Activated CD8-positive, alpha-beta memory T cell treated with anti-CD3 and anti-CD28 coated beads, Interleukin-2, amount 10 ng/mL, durations not matched to agents 7 days and 5 days (primary cell): ENCODE data around the gene RPL10A. TPM values are rescaled to one million over a fixed set of nuclear protein-coding genes. Genes with fewer than 3 reads are reported as not detected.
"Not testable (repeated sequence)": the region's sequence is repeated elsewhere in the genome, so short reads cannot be mapped to it uniquely, and the experiment has no call there.

ENCODE experiments used
- ATAC-seq: fragments of 150-1000 bp; cut with Tn5 transposase; one replicate; pipeline ENCODE4 v1.10.0; 2021; ENCODE audit warnings: moderate library complexity
- CTCF ChIA-PET: fragments of 350-600 bp; sonication (Branson Sonifier 250); formaldehyde crosslinking; loops from one replicate; lab custom pipeline; 2021; ENCODE audit warnings: antibody characterized with exemption; lab: Charles Lee
- DNase-seq: peaks from one replicate; pipeline ENCODE4 v3.0.0-alpha.2; 2020
- H3K27ac Mint-ChIP-seq: one replicate; pipeline ENCODE4 v1.8.0; 2021; ENCODE audit warnings: mild to moderate bottlenecking, mixed read lengths
- H3K27me3 Mint-ChIP-seq: one replicate; pipeline ENCODE4 v1.8.0; 2021; ENCODE audit warnings: mixed read lengths
- H3K36me3 Mint-ChIP-seq: one replicate; pipeline ENCODE4 v1.8.0; 2021; ENCODE audit warnings: mild to moderate bottlenecking, mixed read lengths
- H3K4me1 Mint-ChIP-seq: one replicate; pipeline ENCODE4 v1.8.0; 2021; ENCODE audit warnings: mixed read lengths
- H3K4me3 Mint-ChIP-seq: one replicate; pipeline ENCODE4 v1.8.0; 2021; ENCODE audit warnings: mild to moderate bottlenecking, moderate library complexity, mixed read lengths
- H3K9me3 Mint-ChIP-seq: one replicate; pipeline ENCODE4 v1.8.0; 2022; ENCODE audit warnings: low read depth, mixed read lengths
- total RNA-seq, 2 experiments: library from RNA; stranded (reverse); gene quantifications; one replicate each; pipeline ENCODE4 v1.2.3, GENCODE V29; 2021

Gene RPL10A
- total RNA-seq, 2 experiments from 2014 or later: 1,163 to 1,382 TPM

DNA sequence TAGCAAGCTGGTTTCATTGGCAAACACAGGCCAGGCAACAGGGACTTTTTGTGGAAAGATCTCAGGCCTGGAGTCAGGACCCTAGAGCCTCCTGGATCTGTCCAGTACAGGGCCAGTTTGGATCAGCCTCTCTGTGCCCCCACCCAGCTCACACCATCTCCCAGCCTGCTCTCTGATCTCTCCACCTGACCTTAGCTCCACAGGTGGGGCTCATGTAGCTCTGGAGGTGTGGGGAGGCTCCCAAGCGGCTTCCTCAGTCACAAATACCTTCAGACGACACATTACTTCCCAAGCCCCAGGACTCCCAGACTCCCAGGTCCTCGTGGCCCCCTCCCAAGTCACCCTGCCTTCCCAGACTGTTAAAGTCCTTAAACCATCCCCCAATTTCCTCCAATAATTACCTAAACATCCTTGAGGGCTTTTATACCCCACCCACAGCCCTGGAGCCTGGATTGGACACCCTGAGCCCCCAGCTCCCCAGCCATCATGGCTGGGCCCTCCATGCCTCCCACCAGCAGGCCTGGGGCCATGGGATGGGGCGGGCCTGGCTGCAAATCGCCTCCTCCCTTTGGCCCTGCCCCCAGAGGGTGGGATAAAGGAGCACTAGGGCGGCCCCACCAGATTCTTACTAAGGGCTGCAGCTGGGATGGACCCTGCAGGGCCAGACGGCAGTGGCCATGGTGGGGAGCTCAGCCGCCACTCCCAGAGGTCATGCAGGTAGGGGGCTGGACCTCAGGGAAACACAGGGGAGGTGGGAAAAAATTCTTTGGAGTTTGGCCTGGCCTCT, 31.9 kb upstream of the RPL10A start:
- H3K27ac Mint-ChIP-seq: no peak overlapping the region
- ATAC-seq: no peak
- CTCF ChIA-PET: interaction anchor here (1.4 kb wide), 1 partner anchor 13 kb away, joined by 7 read pairs; no protein-coding TSS in a partner anchor

DNA sequence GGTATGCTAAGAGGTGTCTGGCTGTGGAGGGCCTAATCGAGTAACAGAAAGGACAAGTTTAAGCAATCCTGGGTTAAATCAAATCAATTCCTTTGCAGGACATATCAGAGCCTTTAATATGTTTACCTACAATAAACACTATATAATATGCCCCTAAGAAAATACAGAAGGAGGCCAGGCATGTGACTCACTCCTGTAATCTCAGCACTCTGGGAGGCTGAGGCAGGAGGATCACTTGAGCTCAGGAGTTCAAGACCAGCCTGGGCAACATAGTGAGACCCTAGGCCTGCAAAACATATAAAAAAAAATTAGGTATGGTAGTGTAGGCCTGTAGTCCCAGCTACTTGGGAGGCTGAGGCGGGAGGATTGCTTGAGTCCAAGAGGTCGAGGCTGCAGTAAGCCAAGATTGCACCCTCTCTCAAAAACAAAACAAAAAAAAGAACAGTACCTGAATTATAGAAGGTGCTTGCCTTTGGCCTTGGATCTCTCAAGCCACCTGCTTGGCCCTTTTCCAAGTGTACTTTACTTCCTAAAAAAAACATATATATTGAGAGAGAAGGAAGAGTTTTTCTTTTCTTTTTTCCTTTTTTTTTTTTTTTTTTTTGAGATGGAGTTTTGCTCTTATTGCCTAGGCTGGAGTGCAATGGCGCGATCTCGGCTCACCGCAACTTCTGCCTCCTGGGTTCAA, 29.7 kb upstream of the RPL10A start:
- not testable (repeated sequence) for H3K4me3 Mint-ChIP-seq, H3K27ac Mint-ChIP-seq
- CTCF ChIA-PET: interaction anchor here (1.0 to 1.4 kb wide), 3 partner anchors 9 to 19 kb away, joined by 3 to 4 read pairs (median 4); no protein-coding TSS in a partner anchor

More for the DNA sequence above, 31.9 kb upstream of the RPL10A start:
- Mint-ChIP-seq H3K27me3 (no peaks in the 10 kb centered on the region), H3K9me3 (no peaks in the 10 kb centered on the region), H3K4me1 (no peaks in the 10 kb centered on the region), H3K4me3 (no peak overlapping the region), H3K36me3 (no peaks in the 10 kb centered on the region)
- no peak for DNase-seq

DNA sequence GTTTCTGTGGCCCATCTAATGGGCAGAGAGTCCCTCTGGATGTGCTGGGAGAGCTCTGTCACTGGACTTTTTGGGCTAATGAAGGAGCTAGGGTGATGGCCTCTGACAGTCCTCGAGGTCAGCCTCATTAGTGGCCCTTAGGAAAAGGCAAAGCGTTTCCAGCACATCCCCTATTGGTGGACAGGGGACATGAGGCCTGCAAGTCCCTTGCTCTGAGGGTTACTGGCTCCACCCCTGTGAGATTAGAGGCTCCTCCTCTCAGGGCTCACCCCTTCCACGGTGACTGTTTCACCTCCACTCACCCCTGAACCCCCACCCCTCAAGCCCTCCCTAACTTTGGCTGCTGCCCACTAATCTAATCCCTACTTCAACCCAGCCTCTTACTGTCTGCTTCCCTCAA, 28.9 kb upstream of the RPL10A start:
- DNase-seq: no peak
- Mint-ChIP-seq H3K27ac (no peak overlapping the region), H3K27me3 (no peaks in the 10 kb centered on the region), H3K4me1 (no peaks in the 10 kb centered on the region), H3K4me3 (no peak overlapping the region), H3K36me3 (no peaks in the 10 kb centered on the region), H3K9me3 (no peaks in the 10 kb centered on the region)
- no peak for ATAC-seq
- CTCF ChIA-PET: interaction anchor here (1.4 kb wide), 1 partner anchor 10 kb away, joined by 4 read pairs; no protein-coding TSS in a partner anchor

More for the DNA sequence above, 29.7 kb upstream of the RPL10A start:
- not testable (repeated sequence) for DNase-seq, H3K36me3 Mint-ChIP-seq, H3K27me3 Mint-ChIP-seq, H3K4me1 Mint-ChIP-seq, ATAC-seq, H3K9me3 Mint-ChIP-seq

DNA sequence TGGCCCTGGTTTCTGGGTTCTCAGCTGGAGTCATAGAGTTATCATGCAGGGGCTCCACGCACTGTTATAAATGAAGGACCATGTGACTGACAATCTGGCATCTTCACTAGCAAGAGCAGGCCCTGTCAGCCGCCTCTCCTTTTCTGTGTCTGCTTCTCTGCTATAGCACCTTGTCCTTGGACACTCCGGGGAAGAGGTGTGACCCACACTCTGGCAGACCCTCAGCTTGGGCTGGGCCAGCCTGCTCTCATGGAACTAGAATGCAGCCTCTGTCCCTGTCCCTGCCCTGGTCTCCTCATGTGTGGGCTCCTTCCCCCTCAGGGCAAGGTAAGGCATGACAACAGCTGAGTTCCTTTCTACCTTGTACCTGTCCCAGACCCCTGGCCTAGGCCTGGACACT, 27.0 kb upstream of the RPL10A start:
- no peak overlapping the region for H3K27ac Mint-ChIP-seq
- no peak for ATAC-seq
- CTCF ChIA-PET: interaction anchor here (2.5 kb wide), 1 partner anchor 22 kb away, joined by 10 read pairs; no protein-coding TSS in a partner anchor

DNA sequence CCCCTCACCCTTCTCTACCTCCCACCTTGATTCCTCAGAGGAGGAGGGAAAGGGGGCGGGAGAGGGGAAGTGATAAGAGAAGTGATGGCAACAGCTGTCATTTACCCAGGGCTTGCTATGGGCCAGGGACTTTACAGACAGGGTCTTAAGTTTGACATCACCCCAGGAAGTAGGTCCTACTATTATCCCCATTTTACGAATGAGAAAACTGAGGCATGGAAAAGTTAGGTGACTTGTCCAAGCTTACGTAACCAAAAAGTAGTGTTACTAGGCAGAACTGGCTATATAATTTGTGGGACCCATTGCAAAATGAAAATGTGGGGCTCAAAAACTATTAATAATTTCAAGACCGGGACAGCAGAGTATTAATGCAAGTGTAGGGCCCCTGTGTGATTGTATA, 26.6 kb upstream of the RPL10A start:
- no peaks in the 10 kb centered on the region for H3K27me3 Mint-ChIP-seq
- no peak for ATAC-seq
- peaks cover 16% of the 10 kb centered on the region for H3K4me1 Mint-ChIP-seq
- H3K36me3 Mint-ChIP-seq: no peaks in the 10 kb centered on the region
- CTCF ChIA-PET: interaction anchor here (2.5 to 2.8 kb wide), 2 partner anchors 10 to 22 kb away, joined by 9 to 10 read pairs; partner anchors contain the start of gene FANCE
- no peak overlapping the region for H3K27ac Mint-ChIP-seq
- no peak for DNase-seq
- no peaks in the 10 kb centered on the region for H3K9me3 Mint-ChIP-seq
- no peak overlapping the region for H3K4me3 Mint-ChIP-seq

More for the DNA sequence above, 27.0 kb upstream of the RPL10A start:
- DNase-seq: no peak
- Mint-ChIP-seq H3K4me1 (peaks cover 13% of the 10 kb centered on the region), H3K27me3 (no peaks in the 10 kb centered on the region), H3K36me3 (no peaks in the 10 kb centered on the region), H3K4me3 (no peak overlapping the region), H3K9me3 (no peaks in the 10 kb centered on the region)

DNA sequence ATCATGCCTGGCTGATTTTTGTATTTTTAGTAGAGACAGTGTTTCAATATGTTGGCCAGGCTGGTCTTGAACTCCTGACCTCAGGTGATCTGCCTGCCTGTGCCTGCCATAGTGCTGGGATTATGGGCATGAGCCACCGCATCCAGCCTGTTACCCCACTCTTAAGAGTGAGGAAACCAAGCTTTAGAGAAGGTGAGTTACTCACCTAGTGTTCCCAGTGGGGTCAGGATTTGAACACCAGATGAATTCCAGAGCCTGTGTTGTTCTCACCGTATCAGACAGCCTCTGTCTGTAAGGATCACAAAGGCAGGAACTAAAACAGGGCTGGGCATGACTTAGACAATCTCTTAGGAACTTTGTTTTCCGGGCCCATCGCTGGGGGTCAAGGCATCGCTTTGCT, 25.5 kb upstream of the RPL10A start:
- Mint-ChIP-seq H3K4me1 (peaks cover 16% of the 10 kb centered on the region), H3K36me3 (no peaks in the 10 kb centered on the region), H3K4me3 (no peak overlapping the region), H3K27ac (no peak overlapping the region), H3K27me3 (no peaks in the 10 kb centered on the region), H3K9me3 (no peaks in the 10 kb centered on the region)
- CTCF ChIA-PET: interaction anchor here (0.7 to 7.5 kb wide), 6 partner anchors 9 to 157 kb away, joined by 3 to 85 read pairs (median 3); partner anchors contain the start of genes DEF6 and FANCE
- no peak for ATAC-seq
- no peak for DNase-seq

DNA sequence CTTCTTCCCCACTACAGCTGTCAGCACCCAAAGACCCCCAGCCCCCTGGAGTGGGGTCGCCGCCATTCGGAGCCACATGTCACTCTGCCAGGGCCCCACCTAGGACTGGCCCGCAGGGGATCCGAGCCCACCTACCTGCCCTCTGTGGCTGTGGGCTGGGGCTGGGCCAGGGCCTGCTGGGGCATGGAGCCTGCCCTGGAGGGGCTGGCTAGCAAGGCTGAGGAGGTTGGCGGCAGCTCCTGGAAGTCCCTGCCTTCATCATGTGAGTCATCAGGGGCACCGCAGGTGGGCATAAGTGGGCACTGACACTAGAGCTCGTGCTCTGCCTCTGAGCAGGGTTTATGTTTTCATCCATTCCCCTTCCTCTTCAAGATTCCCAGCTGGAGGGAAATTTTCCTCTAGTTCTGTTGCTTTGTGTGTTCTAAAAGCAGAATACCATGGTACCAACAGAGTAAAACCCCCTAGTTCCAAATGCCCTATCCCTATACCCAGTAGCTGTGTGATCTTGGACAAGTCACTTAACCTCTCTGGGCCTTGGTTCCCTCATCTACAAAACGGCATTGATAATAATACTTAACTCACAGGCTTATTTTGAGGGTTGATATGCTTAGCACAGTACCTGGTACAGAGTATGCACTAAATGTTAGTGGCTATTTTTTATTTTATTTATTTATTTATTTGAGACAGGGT, 24.7 kb upstream of the RPL10A start:
- Mint-ChIP-seq H3K27ac (no peak overlapping the region), H3K4me3 (no peak overlapping the region), H3K4me1 (peaks cover 16% of the 10 kb centered on the region), H3K27me3 (no peaks in the 10 kb centered on the region), H3K36me3 (no peaks in the 10 kb centered on the region), H3K9me3 (no peaks in the 10 kb centered on the region)
- ATAC-seq (no peak), DNase-seq (no peak)
- CTCF ChIA-PET: interaction anchor here (0.9 to 7.5 kb wide), 7 partner anchors 8 to 148 kb away, joined by 3 to 85 read pairs (median 3); partner anchors contain the start of genes DEF6, FANCE and PPARD

DNA sequence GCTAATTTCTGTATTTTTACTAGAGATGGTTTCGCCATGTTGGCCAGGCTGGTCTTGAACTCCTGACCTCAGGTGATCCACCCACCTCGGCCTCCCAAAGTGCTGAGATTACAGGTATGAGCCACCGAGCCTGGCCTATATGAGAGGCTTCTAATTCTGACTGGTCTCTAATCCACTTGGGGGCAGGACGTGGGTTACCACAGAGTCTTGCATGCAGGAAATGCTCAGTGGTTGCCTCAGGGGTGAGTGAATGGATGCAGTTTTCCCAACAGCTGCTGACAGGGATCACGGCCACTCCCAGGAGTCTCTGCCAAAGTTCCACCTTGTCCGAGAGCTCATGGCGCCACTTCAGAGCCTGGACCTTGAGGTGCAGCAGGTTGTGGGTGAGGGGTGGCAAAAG, 22.5 kb upstream of the RPL10A start:
- CTCF ChIA-PET: interaction anchor here (7.5 to 9.6 kb wide), 3 partner anchors 28 to 150 kb away, joined by 85 to 181 read pairs (median 93); partner anchors contain the start of genes DEF6 and PPARD
- peaks cover 19% of the 10 kb centered on the region for H3K4me1 Mint-ChIP-seq
- peaks cover under 1% of the 10 kb centered on the region for H3K27me3 Mint-ChIP-seq
- ATAC-seq: peak; percentile 43
- peak; percentile 86 for DNase-seq
- H3K4me3 Mint-ChIP-seq: no peak overlapping the region
- H3K9me3 Mint-ChIP-seq: no peaks in the 10 kb centered on the region
- H3K27ac Mint-ChIP-seq: no peak overlapping the region
- H3K36me3 Mint-ChIP-seq: no peaks in the 10 kb centered on the region

DNA sequence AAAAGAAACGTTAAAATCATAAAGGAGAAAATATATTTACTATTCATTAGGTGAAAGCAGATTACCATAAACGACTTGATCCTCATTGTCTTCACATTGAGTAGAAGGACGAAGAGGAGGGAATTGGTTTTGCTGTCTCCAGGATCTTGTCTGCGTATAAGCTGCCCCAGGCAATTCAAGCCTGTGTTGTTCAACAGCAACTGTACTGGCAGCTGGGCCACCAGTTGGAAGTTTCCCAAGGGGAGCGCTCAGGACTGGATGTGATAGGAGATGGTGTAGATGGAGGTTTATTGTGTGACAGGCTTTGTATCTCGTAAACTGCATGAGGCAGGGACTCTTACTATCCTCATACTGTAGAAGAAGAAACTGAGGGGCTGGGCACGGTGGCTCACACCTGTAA, 20.0 kb upstream of the RPL10A start:
- no peaks in the 10 kb centered on the region for H3K36me3 Mint-ChIP-seq
- H3K4me1 Mint-ChIP-seq: peaks cover 35% of the 10 kb centered on the region
- no peak overlapping the region for H3K27ac Mint-ChIP-seq
- H3K27me3 Mint-ChIP-seq: peaks cover 10% of the 10 kb centered on the region
- DNase-seq (no peak), ATAC-seq (no peak)
- no peak overlapping the region for H3K4me3 Mint-ChIP-seq
- CTCF ChIA-PET: interaction anchor here (1.3 to 9.6 kb wide), 16 partner anchors 8 to 153 kb away, joined by 3 to 181 read pairs (median 5); partner anchors contain the start of genes DEF6, PPARD and RPL10A
- no peaks in the 10 kb centered on the region for H3K9me3 Mint-ChIP-seq

DNA sequence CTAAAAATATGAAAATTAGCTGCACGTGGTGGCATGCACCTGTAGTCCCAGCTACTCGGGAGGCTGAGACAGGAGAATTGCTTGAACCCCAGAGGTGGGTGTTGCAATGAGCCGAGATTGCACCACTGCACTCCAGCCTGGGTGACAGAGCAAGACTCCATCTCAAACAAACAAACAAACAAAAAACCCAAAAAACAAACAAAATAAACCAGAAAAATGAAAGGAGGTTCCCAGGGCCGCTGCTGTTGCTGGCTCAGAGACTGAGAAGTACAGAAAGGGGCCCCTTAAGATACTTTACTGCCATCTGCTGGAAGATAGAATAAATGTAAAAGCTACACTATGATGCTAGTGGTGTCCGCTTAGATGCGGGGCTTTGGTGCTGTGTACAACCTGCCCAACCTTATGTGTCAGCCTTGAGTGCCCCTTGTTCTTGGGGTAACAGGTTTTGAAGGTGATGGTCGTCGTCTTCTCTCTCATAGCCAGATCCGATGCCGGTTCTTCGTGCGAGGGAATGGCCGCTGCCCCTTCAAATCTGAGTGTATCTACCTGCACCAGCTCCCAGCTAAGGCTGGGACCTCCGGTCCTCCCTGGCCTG, 18.8 kb upstream of the RPL10A start:
- Mint-ChIP-seq H3K4me3 (no peak overlapping the region), H3K9me3 (no peaks in the 10 kb centered on the region), H3K27ac (no peak overlapping the region), H3K4me1 (peaks cover 46% of the 10 kb centered on the region), H3K27me3 (peaks cover 10% of the 10 kb centered on the region), H3K36me3 (no peaks in the 10 kb centered on the region)
- CTCF ChIA-PET: interaction anchor here (0.6 to 9.6 kb wide), 43 partner anchors 9 to 287 kb away, joined by 3 to 181 read pairs (median 4); partner anchors contain the start of genes ARMC12, DEF6, PPARD and RPL10A
- DNase-seq (peak; percentile 58), ATAC-seq (peak; percentile 62)

DNA sequence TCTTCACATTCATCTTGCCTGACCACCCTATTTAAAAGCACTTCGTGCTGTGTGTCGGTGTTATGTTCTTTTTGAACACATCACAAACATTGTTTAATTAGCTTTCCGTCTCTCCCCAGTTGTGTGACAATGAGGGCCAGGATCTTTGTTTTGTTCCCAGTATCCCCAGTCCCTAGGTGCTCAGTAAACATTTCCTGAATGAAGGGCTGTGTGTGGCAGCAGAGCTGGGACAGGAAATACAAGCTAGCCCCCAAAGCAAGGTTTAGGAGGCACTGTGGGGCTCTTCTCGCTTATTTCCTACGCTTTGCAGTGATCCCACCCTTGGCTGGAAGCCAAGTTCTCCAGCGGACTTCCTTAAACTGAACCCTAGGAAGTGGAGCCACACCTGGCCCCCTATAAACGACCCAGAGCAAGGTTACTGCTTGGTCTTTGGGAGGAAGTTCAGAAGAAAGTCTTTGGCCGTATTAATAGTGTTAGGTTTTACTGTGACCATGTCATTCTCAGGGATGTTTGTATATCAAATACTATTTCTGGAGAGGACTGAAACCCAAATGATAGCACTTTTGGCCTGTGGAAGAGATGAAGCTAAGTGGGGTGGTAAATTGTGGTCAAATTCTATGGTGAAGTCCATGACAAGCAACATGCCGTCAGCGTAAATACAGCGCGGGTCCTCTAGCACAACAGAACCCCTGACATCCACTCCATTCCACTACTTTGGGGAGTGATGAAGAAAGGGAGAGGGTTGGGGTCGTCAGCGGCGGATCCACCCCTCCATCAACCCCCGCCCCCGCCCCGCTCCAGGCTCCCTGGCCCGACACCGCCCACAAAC, 16.6 kb upstream of the RPL10A start:
- no peaks in the 10 kb centered on the region for H3K9me3 Mint-ChIP-seq
- H3K4me3 Mint-ChIP-seq: peak overlapping the region; percentile 76
- H3K4me1 Mint-ChIP-seq: peaks cover 34% of the 10 kb centered on the region
- peaks cover 10% of the 10 kb centered on the region for H3K27me3 Mint-ChIP-seq
- DNase-seq (no peak), ATAC-seq (no peak)
- H3K27ac Mint-ChIP-seq: no peak overlapping the region
- CTCF ChIA-PET: interaction anchor here (0.6 to 9.6 kb wide), 24 partner anchors 9 to 193 kb away, joined by 3 to 181 read pairs (median 4); partner anchors contain the start of genes DEF6, PPARD and RPL10A
- peaks cover 8% of the 10 kb centered on the region for H3K36me3 Mint-ChIP-seq
